IPS-20b (cell line): Measurements from ENCODE around the gene SYT15B.
"Not testable (repeated sequence)": the region's sequence is repeated elsewhere in the genome, so short reads cannot be mapped to it uniquely, and the experiment has no call there.

ENCODE experiments used
- H3K27ac ChIP-seq: one replicate; pipeline ENCODE4 v1.5.1; 2013; ENCODE audit warnings: low read length
- H3K27me3 ChIP-seq: 2 replicates; pipeline ENCODE4 v1.6.1; 2013; ENCODE audit warnings: mild to moderate bottlenecking, low read length, inconsistent platforms; ENCODE audit not compliant: insufficient read depth
- H3K36me3 ChIP-seq: 2 replicates; pipeline ENCODE4 v1.6.1; 2013; ENCODE audit warnings: low read depth, mild to moderate bottlenecking, inconsistent platforms, low read length, moderate library complexity; ENCODE audit not compliant: insufficient read depth
- H3K4me1 ChIP-seq: 2 replicates; pipeline ENCODE4 v1.6.1; 2013; ENCODE audit warnings: mild to moderate bottlenecking, control low read depth, inconsistent platforms, low read length, moderate library complexity; ENCODE audit not compliant: insufficient read depth
- H3K4me3 ChIP-seq: 2 replicates; pipeline ENCODE4 v1.5.1; 2013; ENCODE audit warnings: mild to moderate bottlenecking, low read length, inconsistent platforms
- H3K9ac ChIP-seq: 2 replicates; pipeline ENCODE4 v1.6.1; 2013; ENCODE audit warnings: low read depth, mild to moderate bottlenecking, inconsistent platforms, low read length, moderate library complexity
- H3K9me3 ChIP-seq: 2 replicates; pipeline ENCODE4 v1.6.1; 2013; ENCODE audit warnings: mild to moderate bottlenecking, low read depth, low read length, inconsistent platforms; ENCODE audit not compliant: insufficient read depth

SYT15B gene

GRCh38 chr10:47753871-47754270, 9.5 kb downstream of the SYT15B start:
- H3K36me3 ChIP-seq, H3K4me3 ChIP-seq, H3K27ac ChIP-seq, H3K9me3 ChIP-seq, H3K27me3 ChIP-seq, H3K9ac ChIP-seq, H3K4me1 ChIP-seq: not testable (repeated sequence)

- H3K27me3 ChIP-seq, H3K36me3 ChIP-seq: not testable (repeated sequence)
Measured at GRCh38 chr10:47753176-47753575, 10.2 kb downstream of the SYT15B start.

GRCh38 chr10:47751821-47752220, 11.6 kb downstream of the SYT15B start:
- not testable (repeated sequence) for H3K36me3 ChIP-seq, H3K9me3 ChIP-seq, H3K9ac ChIP-seq, H3K27me3 ChIP-seq, H3K4me3 ChIP-seq, H3K4me1 ChIP-seq, H3K27ac ChIP-seq

More at GRCh38 chr10:47753176-47753575, 10.2 kb downstream of the SYT15B start:
- not testable (repeated sequence) for H3K4me1 ChIP-seq, H3K4me3 ChIP-seq, H3K9ac ChIP-seq, H3K27ac ChIP-seq, H3K9me3 ChIP-seq

- H3K9me3 ChIP-seq, H3K27ac ChIP-seq, H3K9ac ChIP-seq, H3K4me3 ChIP-seq, H3K4me1 ChIP-seq, H3K27me3 ChIP-seq, H3K36me3 ChIP-seq: not testable (repeated sequence)
Measured at GRCh38 chr10:47750360-47750759, 13.0 kb downstream of the SYT15B start.

- not testable (repeated sequence) for H3K27ac ChIP-seq, H3K9ac ChIP-seq, H3K4me3 ChIP-seq, H3K27me3 ChIP-seq, H3K9me3 ChIP-seq, H3K36me3 ChIP-seq, H3K4me1 ChIP-seq
Measured at GRCh38 chr10:47746780-47747376, 16.5 kb downstream of the SYT15B start.

GRCh38 chr10:47744881-47745280, 18.5 kb downstream of the SYT15B start:
- not testable (repeated sequence) for H3K4me3 ChIP-seq, H3K27me3 ChIP-seq, H3K27ac ChIP-seq, H3K9ac ChIP-seq, H3K36me3 ChIP-seq, H3K9me3 ChIP-seq, H3K4me1 ChIP-seq

- H3K9me3 ChIP-seq, H3K36me3 ChIP-seq, H3K9ac ChIP-seq, H3K27ac ChIP-seq, H3K27me3 ChIP-seq, H3K4me1 ChIP-seq: not testable (repeated sequence)
- H3K4me3 ChIP-seq = peak overlapping the region; percentile 60; the same call in 1 of the 2 replicates
Measured at GRCh38 chr10:47743611-47744550, 19.5 kb downstream of the SYT15B start.

- H3K36me3 ChIP-seq, H3K27ac ChIP-seq, H3K27me3 ChIP-seq, H3K9me3 ChIP-seq, H3K9ac ChIP-seq, H3K4me3 ChIP-seq, H3K4me1 ChIP-seq: not testable (repeated sequence)
Measured at GRCh38 chr10:47740868-47741267, 22.5 kb downstream of the SYT15B start.

GRCh38 chr10:47730911-47731310, 32.5 kb downstream of the SYT15B start:
- H3K9me3 ChIP-seq, H3K9ac ChIP-seq, H3K27me3 ChIP-seq, H3K4me1 ChIP-seq, H3K4me3 ChIP-seq, H3K27ac ChIP-seq, H3K36me3 ChIP-seq: not testable (repeated sequence)

- not testable (repeated sequence) for H3K36me3 ChIP-seq, H3K27ac ChIP-seq, H3K9ac ChIP-seq, H3K4me3 ChIP-seq, H3K4me1 ChIP-seq, H3K27me3 ChIP-seq, H3K9me3 ChIP-seq
Measured at GRCh38 chr10:47725740-47726139, 37.7 kb downstream of the SYT15B start.

GRCh38 chr10:47725047-47725446, 38.3 kb downstream of the SYT15B start:
- not testable (repeated sequence) for H3K36me3 ChIP-seq, H3K9ac ChIP-seq, H3K27ac ChIP-seq, H3K4me3 ChIP-seq, H3K27me3 ChIP-seq, H3K4me1 ChIP-seq, H3K9me3 ChIP-seq

- H3K27ac ChIP-seq, H3K9ac ChIP-seq, H3K9me3 ChIP-seq, H3K4me3 ChIP-seq, H3K36me3 ChIP-seq, H3K27me3 ChIP-seq, H3K4me1 ChIP-seq: not testable (repeated sequence)
Measured at GRCh38 chr10:47724119-47724518, 39.3 kb downstream of the SYT15B start.
